22Rv1 (cell line): ENCODE results near the gene PNPT1.

Experiments used
- ZFX ChIP-seq: fragments of 450-650 bp; IDR thresholded peaks from 2 replicates; pipeline ENCODE4 v1.6.1; 2017; ENCODE audit warnings: antibody characterized with exemption, borderline replicate concordance
- TF ChIP-seq, protein P1 (sequence below): fragments of 450-650 bp; IDR thresholded peaks from 2 replicates; pipeline ENCODE4 v1.5.1; 2017; ENCODE audit warnings: mild to moderate bottlenecking

DNA sequence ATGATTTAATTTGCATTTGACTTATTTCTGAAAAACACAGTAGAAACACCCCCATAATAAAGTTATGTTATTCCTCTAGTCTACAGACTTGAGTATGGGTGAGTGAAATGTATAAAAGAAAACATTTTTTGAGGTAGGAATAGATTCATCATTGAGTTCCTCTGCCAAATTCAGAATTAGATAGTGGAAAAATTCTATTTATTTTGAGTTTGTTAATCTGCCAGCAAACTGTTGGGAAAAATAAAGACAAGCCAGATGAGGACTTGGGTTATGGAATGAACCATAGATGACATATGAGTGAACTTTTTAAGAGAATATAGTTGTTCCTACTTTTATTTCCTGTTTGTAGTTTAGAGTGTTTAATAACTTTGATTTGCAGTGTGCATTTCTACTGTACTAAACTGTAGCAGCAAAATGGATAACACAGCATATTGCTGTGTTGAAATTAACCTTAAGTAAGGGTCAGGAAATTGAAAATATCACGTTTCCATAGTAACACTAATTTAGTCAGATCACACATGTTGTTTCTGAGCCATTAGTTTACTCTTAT, 35.6 kb upstream of the PNPT1 start:
- TF ChIP-seq, protein P1, sequence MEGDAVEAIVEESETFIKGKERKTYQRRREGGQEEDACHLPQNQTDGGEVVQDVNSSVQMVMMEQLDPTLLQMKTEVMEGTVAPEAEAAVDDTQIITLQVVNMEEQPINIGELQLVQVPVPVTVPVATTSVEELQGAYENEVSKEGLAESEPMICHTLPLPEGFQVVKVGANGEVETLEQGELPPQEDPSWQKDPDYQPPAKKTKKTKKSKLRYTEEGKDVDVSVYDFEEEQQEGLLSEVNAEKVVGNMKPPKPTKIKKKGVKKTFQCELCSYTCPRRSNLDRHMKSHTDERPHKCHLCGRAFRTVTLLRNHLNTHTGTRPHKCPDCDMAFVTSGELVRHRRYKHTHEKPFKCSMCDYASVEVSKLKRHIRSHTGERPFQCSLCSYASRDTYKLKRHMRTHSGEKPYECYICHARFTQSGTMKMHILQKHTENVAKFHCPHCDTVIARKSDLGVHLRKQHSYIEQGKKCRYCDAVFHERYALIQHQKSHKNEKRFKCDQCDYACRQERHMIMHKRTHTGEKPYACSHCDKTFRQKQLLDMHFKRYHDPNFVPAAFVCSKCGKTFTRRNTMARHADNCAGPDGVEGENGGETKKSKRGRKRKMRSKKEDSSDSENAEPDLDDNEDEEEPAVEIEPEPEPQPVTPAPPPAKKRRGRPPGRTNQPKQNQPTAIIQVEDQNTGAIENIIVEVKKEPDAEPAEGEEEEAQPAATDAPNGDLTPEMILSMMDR: no peak
- TF ChIP-seq ZFX: no peak
